ENCODE data around the gene TLR5.

Gene TLR5

GRCh38 chr1:223105568-223105967 lies 37.5 kb downstream of the TLR5 start:
- no peak for DNase-seq

GRCh38 chr1:223102797-223103533 lies 40.1 kb downstream of the TLR5 start:
- DNase-seq, result no peak

GRCh38 chr1:223097713-223098112 lies 45.3 kb downstream of the TLR5 start:
- no peak for DNase-seq

GRCh38 chr1:223095870-223096269 lies 47.2 kb downstream of the TLR5 start:
- DNase-seq, result no peak

GRCh38 chr1:223091896-223092295 lies 51.2 kb downstream of the TLR5 start:
- no peak for DNase-seq

- no peak for DNase-seq
These were observed 53.8 kb downstream of the TLR5 start for GRCh38 chr1:223089250-223089649.

- DNase-seq, result no peak
These were observed 54.3 kb downstream of the TLR5 start for GRCh38 chr1:223088713-223089240.

GRCh38 chr1:223087291-223088255 lies 55.5 kb downstream of the TLR5 start:
- no peak for DNase-seq

GRCh38 chr1:223084464-223084866 lies 58.6 kb downstream of the TLR5 start:
- DNase-seq, result no peak

GRCh38 chr1:223083831-223084230 lies 59.2 kb downstream of the TLR5 start:
- no peak for DNase-seq

- no peak for DNase-seq
These were observed 60.1 kb downstream of the TLR5 start for GRCh38 chr1:223082914-223083313.

GRCh38 chr1:223081181-223081994 lies 61.7 kb downstream of the TLR5 start:
- peak; percentile 66 for DNase-seq

- no peak for DNase-seq
These were observed 63.5 kb downstream of the TLR5 start for GRCh38 chr1:223079498-223079897.

- DNase-seq, result no peak
These were observed 65.7 kb downstream of the TLR5 start for GRCh38 chr1:223077247-223077833.

- DNase-seq, result no peak
These were observed 66.7 kb downstream of the TLR5 start for GRCh38 chr1:223076362-223076761.

- DNase-seq, result no peak
These were observed 67.2 kb downstream of the TLR5 start for GRCh38 chr1:223075834-223076233.

GRCh38 chr1:223074445-223075300 lies 68.4 kb downstream of the TLR5 start:
- DNase-seq, result no peak

- no peak for DNase-seq
These were observed 74.0 kb downstream of the TLR5 start for GRCh38 chr1:223068900-223069665.

GRCh38 chr1:223067914-223068313 lies 75.1 kb downstream of the TLR5 start:
- DNase-seq, result no peak

- DNase-seq, result no peak
These were observed 76.6 kb downstream of the TLR5 start for GRCh38 chr1:223066415-223066814.

- DNase-seq, result no peak
These were observed 80.9 kb downstream of the TLR5 start for GRCh38 chr1:223062177-223062576.
